HL-60 (cell line): ENCODE measurements around the gene ARMC9.

Experiments
- CTCF ChIP-seq: IDR thresholded peaks from one replicate; pipeline ENCODE4 v1.5.1; 2011; ENCODE audit warnings: low read length, control low read depth, inconsistent platforms; ENCODE audit not compliant: insufficient read depth
- GABPA ChIP-seq: IDR thresholded peaks from 2 replicates; pipeline ENCODE4 v1.6.1; 2012; ENCODE audit warnings: low read depth
- POLR2AphosphoS5 ChIP-seq: IDR thresholded peaks from 2 replicates; pipeline ENCODE4 v1.6.1; 2012; ENCODE audit warnings: low read depth
- SPI1 ChIP-seq: IDR thresholded peaks from 2 replicates; pipeline ENCODE4 v1.6.1; 2012; ENCODE audit warnings: low read depth, mild to moderate bottlenecking, borderline replicate concordance
- TF ChIP-seq, protein P1 (sequence below): IDR thresholded peaks from 2 replicates; pipeline ENCODE4 v1.6.1; 2012; ENCODE audit warnings: low read depth; ENCODE audit not compliant: insufficient replicate concordance

DNA sequence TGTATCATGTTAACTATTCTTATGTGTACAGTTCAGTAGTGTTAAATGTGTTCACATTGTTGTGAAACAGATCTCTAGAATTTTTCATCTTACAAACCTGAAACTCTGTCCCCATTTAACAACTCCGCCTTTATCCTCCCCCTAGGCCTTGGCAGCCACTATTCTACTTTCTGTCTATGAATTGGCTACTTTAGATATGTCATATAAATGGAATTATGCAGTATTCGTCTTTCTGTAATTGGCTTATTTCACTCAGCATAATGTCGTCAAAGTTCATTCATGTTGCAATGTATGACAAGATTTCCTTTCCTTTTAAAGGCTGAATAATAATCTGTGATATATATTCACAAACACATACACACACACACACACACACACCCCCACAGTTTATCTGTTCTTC lies 12.4 kb downstream of the ARMC9 start:
- no peak for TF ChIP-seq CTCF
- no peak for TF ChIP-seq POLR2AphosphoS5
- no peak for TF ChIP-seq GABPA
- TF ChIP-seq, protein P1, sequence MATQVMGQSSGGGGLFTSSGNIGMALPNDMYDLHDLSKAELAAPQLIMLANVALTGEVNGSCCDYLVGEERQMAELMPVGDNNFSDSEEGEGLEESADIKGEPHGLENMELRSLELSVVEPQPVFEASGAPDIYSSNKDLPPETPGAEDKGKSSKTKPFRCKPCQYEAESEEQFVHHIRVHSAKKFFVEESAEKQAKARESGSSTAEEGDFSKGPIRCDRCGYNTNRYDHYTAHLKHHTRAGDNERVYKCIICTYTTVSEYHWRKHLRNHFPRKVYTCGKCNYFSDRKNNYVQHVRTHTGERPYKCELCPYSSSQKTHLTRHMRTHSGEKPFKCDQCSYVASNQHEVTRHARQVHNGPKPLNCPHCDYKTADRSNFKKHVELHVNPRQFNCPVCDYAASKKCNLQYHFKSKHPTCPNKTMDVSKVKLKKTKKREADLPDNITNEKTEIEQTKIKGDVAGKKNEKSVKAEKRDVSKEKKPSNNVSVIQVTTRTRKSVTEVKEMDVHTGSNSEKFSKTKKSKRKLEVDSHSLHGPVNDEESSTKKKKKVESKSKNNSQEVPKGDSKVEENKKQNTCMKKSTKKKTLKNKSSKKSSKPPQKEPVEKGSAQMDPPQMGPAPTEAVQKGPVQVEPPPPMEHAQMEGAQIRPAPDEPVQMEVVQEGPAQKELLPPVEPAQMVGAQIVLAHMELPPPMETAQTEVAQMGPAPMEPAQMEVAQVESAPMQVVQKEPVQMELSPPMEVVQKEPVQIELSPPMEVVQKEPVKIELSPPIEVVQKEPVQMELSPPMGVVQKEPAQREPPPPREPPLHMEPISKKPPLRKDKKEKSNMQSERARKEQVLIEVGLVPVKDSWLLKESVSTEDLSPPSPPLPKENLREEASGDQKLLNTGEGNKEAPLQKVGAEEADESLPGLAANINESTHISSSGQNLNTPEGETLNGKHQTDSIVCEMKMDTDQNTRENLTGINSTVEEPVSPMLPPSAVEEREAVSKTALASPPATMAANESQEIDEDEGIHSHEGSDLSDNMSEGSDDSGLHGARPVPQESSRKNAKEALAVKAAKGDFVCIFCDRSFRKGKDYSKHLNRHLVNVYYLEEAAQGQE = no peak
- TF ChIP-seq SPI1 = no peak
